ENCODE data around the gene SMC1A.
"Not testable (repeated sequence)": the region's sequence is repeated elsewhere in the genome, so short reads cannot be mapped to it uniquely, and the experiment has no call there.

Gene SMC1A

GRCh38 chrX:53422086-53422860 lies at the start of gene SMC1A:
Gene SMC1A (minus strand): TSS chrX:53422654. CDS start chrX:53422600, 54 bp downstream.
- peak within 1 kb of the TSS; percentile 71 for H3K4me3 ChIP-seq (ENCODE audit: control insufficient read depth, low read depth, low read length)
- TF ChIP-seq CTCF (conservative IDR thresholded peaks at IDR 0.05; ENCODE audit: control insufficient read depth, insufficient read depth, low read depth, low read length), result no peak
- DNase-seq (ENCODE audit: low read depth), result peak; percentile 98

- TF ChIP-seq CTCF (conservative IDR thresholded peaks at IDR 0.05; ENCODE audit: control insufficient read depth, insufficient read depth, low read depth, low read length), result no peak
- DNase-seq (ENCODE audit: low read depth), result peak; percentile 50
- no peak overlapping the region for H3K4me3 ChIP-seq (ENCODE audit: control insufficient read depth, low read depth, low read length)
Measured at GRCh38 chrX:53471346-53471745, 48.9 kb upstream of the SMC1A start.

- DNase-seq (ENCODE audit: low read depth); H3K4me3 ChIP-seq (ENCODE audit: control insufficient read depth, low read depth, low read length): not testable (repeated sequence)
Measured at GRCh38 chrX:53468659-53469058, 46.2 kb upstream of the SMC1A start.

- peak; percentile 44 for TF ChIP-seq CTCF (conservative IDR thresholded peaks at IDR 0.05; ENCODE audit: control insufficient read depth, insufficient read depth, low read depth, low read length)
- DNase-seq (ENCODE audit: low read depth), result peak; percentile 49
- no peak overlapping the region for H3K4me3 ChIP-seq (ENCODE audit: control insufficient read depth, low read depth, low read length)
Measured at GRCh38 chrX:53458082-53458481, 35.6 kb upstream of the SMC1A start.

- no peak for TF ChIP-seq CTCF (conservative IDR thresholded peaks at IDR 0.05; ENCODE audit: control insufficient read depth, insufficient read depth, low read depth, low read length)
- peak; percentile 72 for DNase-seq (ENCODE audit: low read depth)
- H3K4me3 ChIP-seq (ENCODE audit: control insufficient read depth, low read depth, low read length), result no peak overlapping the region
Measured at GRCh38 chrX:53456254-53456653, 33.8 kb upstream of the SMC1A start.

- no peak for DNase-seq (ENCODE audit: low read depth)
- no peak overlapping the region for H3K4me3 ChIP-seq (ENCODE audit: control insufficient read depth, low read depth, low read length)
- TF ChIP-seq CTCF (conservative IDR thresholded peaks at IDR 0.05; ENCODE audit: control insufficient read depth, insufficient read depth, low read depth, low read length), result no peak
Measured at GRCh38 chrX:53452812-53453211, 30.4 kb upstream of the SMC1A start.

- TF ChIP-seq CTCF (conservative IDR thresholded peaks at IDR 0.05; ENCODE audit: control insufficient read depth, insufficient read depth, low read depth, low read length), result no peak
- H3K4me3 ChIP-seq (ENCODE audit: control insufficient read depth, low read depth, low read length), result no peak overlapping the region
- DNase-seq (ENCODE audit: low read depth), result no peak
Measured at GRCh38 chrX:53449632-53450031, 27.2 kb upstream of the SMC1A start.

Measured in fibroblast of mammary gland (primary cell).